ENCODE measurements around the gene AP2A1.

DNA sequence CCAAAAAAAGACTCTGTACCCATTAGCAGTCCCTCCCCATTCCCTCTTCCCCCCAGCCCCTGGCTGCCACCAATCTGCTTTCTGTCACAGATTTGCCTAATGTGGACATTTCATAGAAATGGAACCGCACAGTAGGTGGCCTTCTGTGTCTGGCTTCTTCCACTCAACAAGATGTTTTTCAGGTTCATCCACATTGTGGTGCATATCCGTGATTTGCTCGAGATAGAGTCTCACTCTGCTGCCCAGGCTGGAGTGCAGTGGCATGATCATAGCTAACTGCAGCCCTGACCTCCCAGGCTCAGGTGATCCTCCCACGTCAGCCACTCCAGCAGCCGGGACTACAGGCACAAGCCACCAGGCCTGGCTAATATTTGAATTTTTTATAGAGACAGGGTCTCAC, 20.9 kb downstream of the AP2A1 start:
- TF ChIP-seq POLR2AphosphoS5 (IDR thresholded peaks at IDR 0.05) (no peak), CTCF (IDR thresholded peaks at IDR 0.05) (no peak), POLR2A (IDR thresholded peaks at IDR 0.05) (no peak), EP300 (IDR thresholded peaks at IDR 0.05) (no peak)
